Measurements from ENCODE around the gene RGS3.

DNA sequence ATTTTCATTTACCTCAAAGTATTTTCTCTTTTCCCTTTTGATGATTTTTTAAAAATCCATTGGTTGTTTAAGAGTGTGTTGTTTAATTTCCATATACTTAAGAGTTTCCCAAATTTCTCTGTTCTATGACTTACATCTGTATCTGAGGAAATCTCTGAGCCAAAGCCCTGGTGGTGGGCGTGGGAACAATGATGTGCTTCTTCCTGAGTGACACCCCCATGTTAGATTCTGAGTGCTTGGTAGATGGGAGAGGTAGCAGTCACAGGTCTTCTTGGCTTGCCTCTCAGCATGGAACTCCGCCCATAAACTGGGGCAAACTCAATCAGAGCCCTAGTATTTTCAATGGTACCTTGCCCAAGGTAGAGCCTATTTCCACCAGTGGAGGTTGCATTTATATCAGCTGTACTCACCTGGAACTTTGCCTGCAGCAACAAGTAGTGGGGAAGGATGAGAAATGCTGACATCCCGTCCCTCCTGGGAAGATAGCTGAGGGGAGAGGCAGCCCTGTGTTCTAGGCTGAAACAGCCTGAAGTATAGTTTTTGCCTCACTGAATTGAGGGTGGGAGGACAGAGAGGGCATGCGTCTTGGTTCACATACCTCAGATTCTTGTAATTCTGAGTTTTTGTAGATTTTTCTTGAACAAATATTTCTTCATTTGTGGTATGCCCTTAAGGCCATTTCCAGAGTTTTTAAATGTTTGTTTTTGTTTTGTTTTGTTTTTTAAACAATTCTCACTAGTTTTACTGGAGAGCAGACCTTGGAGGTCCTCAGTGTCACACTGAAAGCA is 26.6 kb upstream of the RGS3 start:
- TF ChIP-seq RFX5 (IDR thresholded peaks at IDR 0.05; ENCODE audit: low read depth, low read length) (no peak), CBX3 (IDR thresholded peaks at IDR 0.05; ENCODE audit: borderline replicate concordance, low read depth) (no peak), ZNF274 (IDR thresholded peaks at IDR 0.05; ENCODE audit: insufficient read depth, insufficient read length) (no peak), ASH2L (IDR thresholded peaks at IDR 0.05; ENCODE audit: borderline replicate concordance, low read depth) (no peak), SRF (IDR thresholded peaks at IDR 0.05; ENCODE audit: low read depth in 2 of 2, low read length in 2 of 2) (no peak), FOXM1 (IDR thresholded peaks at IDR 0.05; ENCODE audit: low read depth, low read length) (no peak), CHD2 (IDR thresholded peaks at IDR 0.05; ENCODE audit: borderline replicate concordance, low read depth, low read length) (no peak), BHLHE40 (IDR thresholded peaks at IDR 0.05; ENCODE audit: borderline replicate concordance in 1 of 2, low read depth in 2 of 2, low read length in 1 of 2) (no peak), DPF2 (IDR thresholded peaks at IDR 0.05) (no peak), TAF1 (IDR thresholded peaks at IDR 0.05; ENCODE audit: borderline replicate concordance, low read depth, low read length) (no peak), JUND (IDR thresholded peaks at IDR 0.05; ENCODE audit: low read depth, low read length) (no peak), NRF1 (conservative IDR thresholded peaks at IDR 0.05; ENCODE audit: low read depth, low read length) (no peak)
- TF ChIP-seq, protein P1, sequence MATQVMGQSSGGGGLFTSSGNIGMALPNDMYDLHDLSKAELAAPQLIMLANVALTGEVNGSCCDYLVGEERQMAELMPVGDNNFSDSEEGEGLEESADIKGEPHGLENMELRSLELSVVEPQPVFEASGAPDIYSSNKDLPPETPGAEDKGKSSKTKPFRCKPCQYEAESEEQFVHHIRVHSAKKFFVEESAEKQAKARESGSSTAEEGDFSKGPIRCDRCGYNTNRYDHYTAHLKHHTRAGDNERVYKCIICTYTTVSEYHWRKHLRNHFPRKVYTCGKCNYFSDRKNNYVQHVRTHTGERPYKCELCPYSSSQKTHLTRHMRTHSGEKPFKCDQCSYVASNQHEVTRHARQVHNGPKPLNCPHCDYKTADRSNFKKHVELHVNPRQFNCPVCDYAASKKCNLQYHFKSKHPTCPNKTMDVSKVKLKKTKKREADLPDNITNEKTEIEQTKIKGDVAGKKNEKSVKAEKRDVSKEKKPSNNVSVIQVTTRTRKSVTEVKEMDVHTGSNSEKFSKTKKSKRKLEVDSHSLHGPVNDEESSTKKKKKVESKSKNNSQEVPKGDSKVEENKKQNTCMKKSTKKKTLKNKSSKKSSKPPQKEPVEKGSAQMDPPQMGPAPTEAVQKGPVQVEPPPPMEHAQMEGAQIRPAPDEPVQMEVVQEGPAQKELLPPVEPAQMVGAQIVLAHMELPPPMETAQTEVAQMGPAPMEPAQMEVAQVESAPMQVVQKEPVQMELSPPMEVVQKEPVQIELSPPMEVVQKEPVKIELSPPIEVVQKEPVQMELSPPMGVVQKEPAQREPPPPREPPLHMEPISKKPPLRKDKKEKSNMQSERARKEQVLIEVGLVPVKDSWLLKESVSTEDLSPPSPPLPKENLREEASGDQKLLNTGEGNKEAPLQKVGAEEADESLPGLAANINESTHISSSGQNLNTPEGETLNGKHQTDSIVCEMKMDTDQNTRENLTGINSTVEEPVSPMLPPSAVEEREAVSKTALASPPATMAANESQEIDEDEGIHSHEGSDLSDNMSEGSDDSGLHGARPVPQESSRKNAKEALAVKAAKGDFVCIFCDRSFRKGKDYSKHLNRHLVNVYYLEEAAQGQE (IDR thresholded peaks at IDR 0.05; ENCODE audit: low read depth, low read length): no peak

All from GM12878 (cell line).